Activated B cell treated with CpG ODN at 0.5 μM for 24 hours (primary cell): ENCODE measurements around the gene TNFAIP8. TPM values are rescaled to one million over a fixed set of nuclear protein-coding genes. Genes with fewer than 3 reads are reported as not detected.

Experiments
- ATAC-seq: fragments of 200-7000 bp; cut with Tn5 transposase; one replicate; pipeline ENCODE4 v1.10.0; 2021; ENCODE audit warnings: low read depth, mild to moderate bottlenecking, moderate library complexity
- CTCF ChIA-PET: fragments of 350-600 bp; sonication (Branson Sonifier 250); formaldehyde crosslinking; loops from one replicate; lab custom pipeline; 2021; ENCODE audit warnings: antibody characterized with exemption; lab: Charles Lee
- POLR2A ChIA-PET: fragments of 350-600 bp; sonication (Branson Sonifier 250); formaldehyde crosslinking; loops from one replicate; lab custom pipeline; 2021; ENCODE audit warnings: antibody characterized with exemption; lab: Charles Lee
- DNase-seq: peaks from one replicate; pipeline ENCODE4 v3.0.0; 2022
- H3K27ac Mint-ChIP-seq: one replicate; pipeline ENCODE4 v1.8.0; 2020; ENCODE audit warnings: mixed read lengths
- H3K27me3 Mint-ChIP-seq: one replicate; pipeline ENCODE4 v1.8.0; 2021; ENCODE audit warnings: mixed read lengths
- H3K36me3 Mint-ChIP-seq: one replicate; pipeline ENCODE4 v1.8.0; 2021; ENCODE audit warnings: low read depth, mixed read lengths
- H3K4me1 Mint-ChIP-seq: one replicate; pipeline ENCODE4 v1.8.0; 2021; ENCODE audit warnings: mixed read lengths
- H3K4me3 Mint-ChIP-seq: one replicate; pipeline ENCODE4 v1.8.0; 2020; ENCODE audit warnings: mild to moderate bottlenecking, mixed read lengths
- H3K9me3 Mint-ChIP-seq: one replicate; pipeline ENCODE4 v1.8.0; 2020; ENCODE audit warnings: mixed read lengths
- CTCF ChIP-seq: fragments of 200-600 bp; IDR thresholded peaks from one replicate; pipeline ENCODE4 v1.8.0; 2022; ENCODE audit warnings: antibody characterized with exemption, mild to moderate bottlenecking
- intact Hi-C: fragments of 100-400 bp; cut with micrococcal nuclease; formaldehyde crosslinking; loops from one replicate; pipeline ENCODE4 v1.15.1; 2024
- total RNA-seq: library from RNA; stranded (reverse); gene quantifications from 2 replicates; pipeline ENCODE4 v1.2.3, GENCODE V29; 2022

The TNFAIP8 gene
- total RNA-seq, 1 donor from 2014 or later = 135 TPM

- peak overlapping the region; percentile 80 for H3K27ac Mint-ChIP-seq
- ChIA-PET CTCF (no interaction called here), POLR2A (interaction anchor here (0.5 to 1.7 kb wide), 5 partner anchors 31 to 324 kb away, joined by 3 to 8 read pairs (median 4); partner anchors contain the start of gene DMXL1)
- no peaks in the 10 kb centered on the region for H3K27me3 Mint-ChIP-seq
- no peaks in the 10 kb centered on the region for H3K9me3 Mint-ChIP-seq
- ATAC-seq (peak; percentile 38), DNase-seq (no peak)
- peaks cover 52% of the 10 kb centered on the region for H3K36me3 Mint-ChIP-seq
- H3K4me1 Mint-ChIP-seq = peaks cover 98% of the 10 kb centered on the region
- intact Hi-C loops = no loop called here
- peak overlapping the region; percentile 25 for H3K4me3 Mint-ChIP-seq
- TF ChIP-seq CTCF = no peak
Measured at GRCh38 chr5:119395080-119395836, 39.4 kb downstream of the TNFAIP8 start.

GRCh38 chr5:119396030-119396664 is 40.3 kb downstream of the TNFAIP8 start:
- Mint-ChIP-seq H3K36me3 (peaks cover 50% of the 10 kb centered on the region), H3K4me3 (peak overlapping the region; percentile 36), H3K27ac (peak overlapping the region; percentile 80), H3K4me1 (peaks cover 96% of the 10 kb centered on the region), H3K27me3 (no peaks in the 10 kb centered on the region), H3K9me3 (no peaks in the 10 kb centered on the region)
- DNase-seq (no peak), ATAC-seq (peak; percentile 44)
- no peak for TF ChIP-seq CTCF
- POLR2A ChIA-PET = interaction anchor here (0.6 to 1.7 kb wide), 6 partner anchors 16 to 128 kb away, joined by 3 to 8 read pairs (median 6); no protein-coding TSS in a partner anchor
- intact Hi-C loops = loop anchor here (2.0 kb wide), 3 partner anchors 19 to 41 kb away; no protein-coding TSS in a partner anchor
- CTCF ChIA-PET = interaction anchor here (7.0 kb wide), 1 partner anchor 15 kb away, joined by 37 read pairs; no protein-coding TSS in a partner anchor

GRCh38 chr5:119397518-119398380 is 41.9 kb downstream of the TNFAIP8 start:
- peak overlapping the region; percentile 67 for H3K4me3 Mint-ChIP-seq
- peaks cover 35% of the 10 kb centered on the region for H3K36me3 Mint-ChIP-seq
- intact Hi-C loops = loop anchor here (1.0 to 2.0 kb wide), 6 partner anchors 10 to 60 kb away; no protein-coding TSS in a partner anchor
- ATAC-seq (peak; percentile 45), DNase-seq (no peak)
- peaks cover 88% of the 10 kb centered on the region for H3K4me1 Mint-ChIP-seq
- H3K9me3 Mint-ChIP-seq = no peaks in the 10 kb centered on the region
- CTCF ChIA-PET = interaction anchor here (1.8 to 7.0 kb wide), 2 partner anchors 13 to 82 kb away, joined by 6 to 37 read pairs; no protein-coding TSS in a partner anchor
- no peaks in the 10 kb centered on the region for H3K27me3 Mint-ChIP-seq
- H3K27ac Mint-ChIP-seq = peak overlapping the region; percentile 80
- POLR2A ChIA-PET = interaction anchor here (1.1 to 1.9 kb wide), 5 partner anchors 33 to 123 kb away, joined by 3 to 11 read pairs (median 4); partner anchors contain the start of gene TNFAIP8
- TF ChIP-seq CTCF = no peak

- no peak for TF ChIP-seq CTCF
- intact Hi-C loops = no loop called here
- H3K36me3 Mint-ChIP-seq = peaks cover 24% of the 10 kb centered on the region
- peaks cover 87% of the 10 kb centered on the region for H3K4me1 Mint-ChIP-seq
- H3K9me3 Mint-ChIP-seq = no peaks in the 10 kb centered on the region
- ATAC-seq = no peak
- peak overlapping the region; percentile 80 for H3K27ac Mint-ChIP-seq
- POLR2A ChIA-PET = interaction anchor here (0.7 to 1.5 kb wide), 7 partner anchors 14 to 131 kb away, joined by 3 to 4 read pairs (median 3); partner anchors contain the start of gene TNFAIP8
- H3K27me3 Mint-ChIP-seq = no peaks in the 10 kb centered on the region
- no peak for DNase-seq
- CTCF ChIA-PET = interaction anchor here (0.8 to 7.0 kb wide), 4 partner anchors 12 to 411 kb away, joined by 3 to 37 read pairs (median 5); partner anchors contain the start of gene DTWD2
- H3K4me3 Mint-ChIP-seq = peak overlapping the region; percentile 41
Measured at GRCh38 chr5:119398727-119399466, 43.1 kb downstream of the TNFAIP8 start.
